NT2/D1 (cell line): ENCODE data around the gene RSPO3.

ENCODE experiments used
- SUZ12 ChIP-seq: IDR thresholded peaks from 2 replicates; pipeline ENCODE4 v1.6.1; 2011; ENCODE audit not compliant: insufficient read length, insufficient read depth; ENCODE audit errors: extremely low read depth
- YY1 ChIP-seq: IDR thresholded peaks from 2 replicates; pipeline ENCODE4 v1.6.1; 2011; ENCODE audit not compliant: insufficient read length, insufficient read depth
- ZNF274 ChIP-seq: IDR thresholded peaks from 2 replicates; pipeline ENCODE4 v1.6.1; 2011; ENCODE audit warnings: mild to moderate bottlenecking, low read depth, low read length

DNA sequence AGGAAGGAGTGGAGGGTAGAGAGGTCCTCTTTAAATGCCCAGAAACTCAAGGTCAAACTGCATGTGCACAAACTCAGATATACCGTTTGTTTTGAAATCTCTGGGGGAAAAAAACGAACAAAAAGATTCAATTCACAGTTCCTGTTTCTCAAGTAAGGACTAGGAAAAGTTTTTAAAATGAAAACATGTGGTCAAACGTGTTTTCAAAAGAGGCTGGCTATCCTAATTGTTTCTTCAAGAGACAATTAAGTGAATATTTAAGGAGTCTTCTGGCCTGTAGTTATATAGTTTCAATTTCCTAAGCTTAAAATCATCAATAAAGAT, 3.1 kb downstream of the RSPO3 start:
- TF ChIP-seq YY1 (no peak), ZNF274 (no peak), SUZ12 (no peak)
